Breast epithelium (tissue), 3 donors: ENCODE measurements around the gene FRMD4A.
"Not testable (repeated sequence)": the region's sequence is repeated elsewhere in the genome, so short reads cannot be mapped to it uniquely, and the experiment has no call there.

Experiments
- POLR2A ChIP-seq: fragments of 450-650 bp; IDR thresholded peaks from one replicate; pipeline ENCODE4 v1.6.1; 2016; ENCODE audit warnings: antibody characterized with exemption, mild to moderate bottlenecking, moderate library complexity
- TF ChIP-seq, protein P1 (sequence below), 3 donors: fragments of 450-650 bp; IDR thresholded peaks; one replicate each; pipeline ENCODE4 v1.5.1; 2016 to 2017; ENCODE audit warnings: antibody characterized with exemption in 3 of 3, mild to moderate bottlenecking in 3 of 3, moderate library complexity in 3 of 3

DNA sequence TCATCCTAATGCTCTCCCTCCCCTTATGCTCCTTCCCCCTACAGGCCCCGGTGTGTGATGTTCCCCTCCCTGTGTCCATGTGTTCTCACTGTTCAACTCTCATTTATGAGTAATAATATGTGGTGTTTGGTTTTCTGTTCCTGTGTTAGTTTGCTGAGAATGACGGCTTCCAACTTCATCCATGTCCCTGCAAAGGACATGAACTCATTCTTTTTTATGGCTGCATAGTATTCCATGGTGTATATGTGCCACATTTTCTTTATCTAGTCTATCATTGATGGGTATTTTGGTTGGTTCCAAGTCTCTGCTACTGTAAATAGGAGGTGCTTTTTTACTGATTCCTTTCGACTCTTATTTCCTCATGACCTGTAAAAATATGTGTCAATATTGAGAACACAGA, 92.1 kb downstream of the FRMD4A start:
- TF ChIP-seq, protein P1, sequence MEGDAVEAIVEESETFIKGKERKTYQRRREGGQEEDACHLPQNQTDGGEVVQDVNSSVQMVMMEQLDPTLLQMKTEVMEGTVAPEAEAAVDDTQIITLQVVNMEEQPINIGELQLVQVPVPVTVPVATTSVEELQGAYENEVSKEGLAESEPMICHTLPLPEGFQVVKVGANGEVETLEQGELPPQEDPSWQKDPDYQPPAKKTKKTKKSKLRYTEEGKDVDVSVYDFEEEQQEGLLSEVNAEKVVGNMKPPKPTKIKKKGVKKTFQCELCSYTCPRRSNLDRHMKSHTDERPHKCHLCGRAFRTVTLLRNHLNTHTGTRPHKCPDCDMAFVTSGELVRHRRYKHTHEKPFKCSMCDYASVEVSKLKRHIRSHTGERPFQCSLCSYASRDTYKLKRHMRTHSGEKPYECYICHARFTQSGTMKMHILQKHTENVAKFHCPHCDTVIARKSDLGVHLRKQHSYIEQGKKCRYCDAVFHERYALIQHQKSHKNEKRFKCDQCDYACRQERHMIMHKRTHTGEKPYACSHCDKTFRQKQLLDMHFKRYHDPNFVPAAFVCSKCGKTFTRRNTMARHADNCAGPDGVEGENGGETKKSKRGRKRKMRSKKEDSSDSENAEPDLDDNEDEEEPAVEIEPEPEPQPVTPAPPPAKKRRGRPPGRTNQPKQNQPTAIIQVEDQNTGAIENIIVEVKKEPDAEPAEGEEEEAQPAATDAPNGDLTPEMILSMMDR (IDR thresholded peaks at IDR 0.05) = not testable (repeated sequence)
- not testable (repeated sequence) for TF ChIP-seq POLR2A
